ENCODE measurements around the gene HOXC6. TPM values are rescaled to one million over a fixed set of nuclear protein-coding genes. Genes with fewer than 3 reads are reported as not detected.

Gene HOXC6
- total RNA-seq, 1 experiment from 2014 or later = 7.1 TPM

GRCh38 chr12:54048406-54049093, 20.3 kb downstream of the HOXC6 start:
- Mint-ChIP-seq H3K4me1 (ENCODE audit: insufficient read depth, unreplicated experiment) (peaks cover 11% of the 10 kb centered on the region), H3K27me3 (ENCODE audit: insufficient read depth, unreplicated experiment) (no peaks in the 10 kb centered on the region), H3K27ac (ENCODE audit: low read depth, unreplicated experiment) (no peak overlapping the region), H3K9me3 (ENCODE audit: unreplicated experiment) (no peaks in the 10 kb centered on the region), H3K36me3 (ENCODE audit: insufficient read depth, unreplicated experiment) (no peaks in the 10 kb centered on the region), H3K4me3 (ENCODE audit: unreplicated experiment) (no peak overlapping the region)
- BruUV-seq (replicated peaks) = no TSS peak
- intact Hi-C loops (cut with micrococcal nuclease) = no loop called here
- ChIA-PET POLR2A (no interaction called here), CTCF (interaction anchor here (0.8 kb wide), 1 partner anchor 16 kb away, joined by 6 read pairs; the partner anchor contains the start of gene HOXC5)
- no peak for TF ChIP-seq CTCF (IDR thresholded peaks at IDR 0.05; ENCODE audit: unreplicated experiment)
- DNase-seq (ENCODE audit: unreplicated experiment) = no peak

GRCh38 chr12:54049108-54049507, 20.9 kb downstream of the HOXC6 start:
- H3K36me3 Mint-ChIP-seq (ENCODE audit: insufficient read depth, unreplicated experiment) = no peaks in the 10 kb centered on the region
- H3K27me3 Mint-ChIP-seq (ENCODE audit: insufficient read depth, unreplicated experiment) = no peaks in the 10 kb centered on the region
- no peak overlapping the region for H3K27ac Mint-ChIP-seq (ENCODE audit: low read depth, unreplicated experiment)
- DNase-seq (ENCODE audit: unreplicated experiment) = no peak
- intact Hi-C loops (cut with micrococcal nuclease) = no loop called here
- H3K4me1 Mint-ChIP-seq (ENCODE audit: insufficient read depth, unreplicated experiment) = peaks cover 11% of the 10 kb centered on the region
- TF ChIP-seq CTCF (IDR thresholded peaks at IDR 0.05; ENCODE audit: unreplicated experiment) = no peak
- POLR2A ChIA-PET = no interaction called here
- H3K4me3 Mint-ChIP-seq (ENCODE audit: unreplicated experiment) = no peak overlapping the region
- CTCF ChIA-PET = no interaction called here
- BruUV-seq (replicated peaks) = no TSS peak
- no peaks in the 10 kb centered on the region for H3K9me3 Mint-ChIP-seq (ENCODE audit: unreplicated experiment)

GRCh38 chr12:54050482-54050810, 22.2 kb downstream of the HOXC6 start:
- H3K27ac Mint-ChIP-seq (ENCODE audit: low read depth, unreplicated experiment) = no peak overlapping the region
- no TSS peak for BruUV-seq (replicated peaks)
- POLR2A ChIA-PET = interaction anchor here (0.7 to 0.8 kb wide), 2 partner anchors 9 to 142 kb away, joined by 3 to 4 read pairs; no protein-coding TSS in a partner anchor
- intact Hi-C loops (cut with micrococcal nuclease) = no loop called here
- no peak for TF ChIP-seq CTCF (IDR thresholded peaks at IDR 0.05; ENCODE audit: unreplicated experiment)
- CTCF ChIA-PET = interaction anchor here (0.8 kb wide), 1 partner anchor 82 kb away, joined by 5 read pairs; no protein-coding TSS in a partner anchor
- H3K4me3 Mint-ChIP-seq (ENCODE audit: unreplicated experiment) = no peak overlapping the region
- no peaks in the 10 kb centered on the region for H3K27me3 Mint-ChIP-seq (ENCODE audit: insufficient read depth, unreplicated experiment)
- DNase-seq (ENCODE audit: unreplicated experiment) = no peak
- H3K36me3 Mint-ChIP-seq (ENCODE audit: insufficient read depth, unreplicated experiment) = no peaks in the 10 kb centered on the region
- no peaks in the 10 kb centered on the region for H3K9me3 Mint-ChIP-seq (ENCODE audit: unreplicated experiment)
- peaks cover 11% of the 10 kb centered on the region for H3K4me1 Mint-ChIP-seq (ENCODE audit: insufficient read depth, unreplicated experiment)

- Mint-ChIP-seq H3K27me3 (ENCODE audit: insufficient read depth, unreplicated experiment) (no peaks in the 10 kb centered on the region), H3K4me3 (ENCODE audit: unreplicated experiment) (no peak overlapping the region), H3K9me3 (ENCODE audit: unreplicated experiment) (no peaks in the 10 kb centered on the region), H3K27ac (ENCODE audit: low read depth, unreplicated experiment) (no peak overlapping the region), H3K4me1 (ENCODE audit: insufficient read depth, unreplicated experiment) (peaks cover 11% of the 10 kb centered on the region), H3K36me3 (ENCODE audit: insufficient read depth, unreplicated experiment) (no peaks in the 10 kb centered on the region)
- TF ChIP-seq CTCF (IDR thresholded peaks at IDR 0.05; ENCODE audit: unreplicated experiment) = no peak
- no TSS peak for BruUV-seq (replicated peaks)
- ChIA-PET POLR2A (interaction anchor here (0.5 to 0.8 kb wide), 3 partner anchors 10 to 141 kb away, joined by 3 to 4 read pairs (median 3); no protein-coding TSS in a partner anchor), CTCF (interaction anchor here (0.8 to 1.1 kb wide), 2 partner anchors 81 to 157 kb away, joined by 3 to 5 read pairs; no protein-coding TSS in a partner anchor)
- peak; percentile 29 for DNase-seq (ENCODE audit: unreplicated experiment)
- intact Hi-C loops (cut with micrococcal nuclease) = no loop called here
These were observed 23.0 kb downstream of the HOXC6 start for GRCh38 chr12:54051026-54051842.
